ENCODE data around the gene INPP5D. TPM values are rescaled to one million over a fixed set of nuclear protein-coding genes. Genes with fewer than 3 reads are reported as not detected.

INPP5D gene
- total RNA-seq, 1 experiment from 2014 or later: 12.7 TPM

- peaks cover 15 to 60% (median 45%) of the 10 kb centered on the region in 3 experiments for H3K36me3 Mint-ChIP-seq (ENCODE audit: insufficient read depth in 1 of 3, low read depth in 3 of 3)
- H4K20me1 ChIP-seq (ENCODE audit: control insufficient read depth, insufficient read depth, insufficient read length): no peaks in the 10 kb centered on the region
Observed at GRCh38 chr2:233256048-233256447, 195.9 kb downstream of the INPP5D start.

More at GRCh38 chr2:233256048-233256447, 195.9 kb downstream of the INPP5D start:
- H3K79me1 ChIP-seq (ENCODE audit: insufficient read depth, low read depth, low read length, poor library complexity, severe bottlenecking): peaks cover 20% of the 10 kb centered on the region
- peaks cover 17% of the 10 kb centered on the region; the same call in 1 of the 2 replicates for H3K79me2 ChIP-seq (ENCODE audit: insufficient read depth, low read length)
- H3K9me3 Mint-ChIP-seq: peaks cover 0 to 2% of the 10 kb centered on the region in 2 experiments; a peak in 1 of 5 replicates
- H3T11ph ChIP-seq (ENCODE audit: low read length): no peak overlapping the region
- no peaks in the 10 kb centered on the region for H3K27me3 Mint-ChIP-seq (ENCODE audit: low read depth)
- H3K4me3 Mint-ChIP-seq: no peak overlapping the region
- H3K9me3 ChIP-seq (ENCODE audit: control insufficient read depth, low read depth, low read length): no peaks in the 10 kb centered on the region
- H3K4me1 Mint-ChIP-seq: peaks cover 5 to 6% of the 10 kb centered on the region in 2 experiments
- peaks cover 3% of the 10 kb centered on the region; the same call in 1 of the 2 replicates for H3K4me1 ChIP-seq (ENCODE audit: insufficient read depth, low read length)
- no peak overlapping the region for H3K27ac Mint-ChIP-seq
- TF ChIP-seq CTCF (conservative IDR thresholded peaks at IDR 0.05): no peak
- H2BK20ac ChIP-seq (ENCODE audit: low read depth, low read length, poor library complexity, severe bottlenecking): no peak overlapping the region
- no peak overlapping the region for H4K8ac ChIP-seq (replicated peaks; ENCODE audit: insufficient read length, low read depth, low read length)
- no peak overlapping the region for H3K9ac ChIP-seq (ENCODE audit: extremely low read depth, insufficient read length, low read length)
- H3K27ac ChIP-seq (ENCODE audit: insufficient read length, low read depth, low read length): no peak overlapping the region
- H2AK5ac ChIP-seq (ENCODE audit: insufficient read length, low read length): no peak overlapping the region
- no peaks in the 10 kb centered on the region for H3K27me3 ChIP-seq (ENCODE audit: insufficient read depth, low read length)
- H2BK120ac ChIP-seq (ENCODE audit: low read depth, low read length, poor library complexity, severe bottlenecking): no peak overlapping the region
- H2BK5ac ChIP-seq (ENCODE audit: insufficient read length, low read length): no peak overlapping the region
- peaks cover 6% of the 10 kb centered on the region for H3K23me2 ChIP-seq (ENCODE audit: insufficient read length, low read depth, low read length, poor library complexity, severe bottlenecking)
- H4K5ac ChIP-seq (ENCODE audit: insufficient read length, low read depth, low read length): no peak overlapping the region
- no CpG with 5 or more reads among the region's 4 CpGs for WGBS (ENCODE audit: extremely low coverage, insufficient read length, low lambda C conversion rate)
- no peak overlapping the region for H2AFZ ChIP-seq (ENCODE audit: low read length)
- H4K91ac ChIP-seq (ENCODE audit: insufficient read length, low read depth, low read length): no peak overlapping the region
- no peak overlapping the region for H3K23ac ChIP-seq (ENCODE audit: insufficient read length, low read depth, low read length)
- H2BK15ac ChIP-seq (ENCODE audit: low read depth, low read length): no peak overlapping the region
- H2BK12ac ChIP-seq (ENCODE audit: insufficient read length, low read depth, low read length): no peak overlapping the region
- DNase-seq: no peak
- H3K14ac ChIP-seq (ENCODE audit: insufficient read depth, low read length): no peak overlapping the region
- H3K18ac ChIP-seq (ENCODE audit: insufficient read length, low read depth, low read length): no peak overlapping the region
- H3K56ac ChIP-seq (ENCODE audit: insufficient read length, low read depth, low read length): no peak overlapping the region
- no peak overlapping the region for H3K4ac ChIP-seq (ENCODE audit: low read depth, low read length)
- no peak overlapping the region for H3K4me2 ChIP-seq (ENCODE audit: insufficient read depth, insufficient read length, low read length)

Other genes with a start within 250 kb of the INPP5D start
- 0.61 and 1.1 TPM in 2 replicates for gene SNORC, start 190.1 kb upstream of the INPP5D start, total RNA-seq (2021)
- 1.9 and 2.2 TPM in 2 replicates for gene NGEF, start 47.1 kb upstream of the INPP5D start, total RNA-seq (2021)
- not detected in 2 replicates for gene NEU2, start 27.7 kb upstream of the INPP5D start, total RNA-seq (2021)
- 39.3 and 42.0 TPM in 2 replicates for gene ATG16L1, start 191.3 kb downstream of the INPP5D start, total RNA-seq (2021)
- not detected in 2 replicates for gene SAG, start 247.5 kb downstream of the INPP5D start, total RNA-seq (2021)